C1 segment of cervical spinal cord (tissue), 14 donors: ENCODE measurements around the gene CRTC3.
A peak's percentile ranks its signal among the peaks of the same experiment; 100 is the strongest.
"Not testable (repeated sequence)": the region's sequence is repeated elsewhere in the genome, so short reads cannot be mapped to it uniquely, and the experiment has no call there.

Experiments used
- DNase-seq, 14 donors: peaks; one replicate each; lab custom pipeline; 2025; lab: John Stamatoyannopoulos, UW

The CRTC3 gene

GRCh38 chr15:90648137-90649070 is 118.7 kb downstream of the CRTC3 start:
- peak in 9 of 14 donors; percentile 5 to 37 (median 9) for DNase-seq

- no peak for DNase-seq
Measured at GRCh38 chr15:90650117-90650955, 120.6 kb downstream of the CRTC3 start.

DNA sequence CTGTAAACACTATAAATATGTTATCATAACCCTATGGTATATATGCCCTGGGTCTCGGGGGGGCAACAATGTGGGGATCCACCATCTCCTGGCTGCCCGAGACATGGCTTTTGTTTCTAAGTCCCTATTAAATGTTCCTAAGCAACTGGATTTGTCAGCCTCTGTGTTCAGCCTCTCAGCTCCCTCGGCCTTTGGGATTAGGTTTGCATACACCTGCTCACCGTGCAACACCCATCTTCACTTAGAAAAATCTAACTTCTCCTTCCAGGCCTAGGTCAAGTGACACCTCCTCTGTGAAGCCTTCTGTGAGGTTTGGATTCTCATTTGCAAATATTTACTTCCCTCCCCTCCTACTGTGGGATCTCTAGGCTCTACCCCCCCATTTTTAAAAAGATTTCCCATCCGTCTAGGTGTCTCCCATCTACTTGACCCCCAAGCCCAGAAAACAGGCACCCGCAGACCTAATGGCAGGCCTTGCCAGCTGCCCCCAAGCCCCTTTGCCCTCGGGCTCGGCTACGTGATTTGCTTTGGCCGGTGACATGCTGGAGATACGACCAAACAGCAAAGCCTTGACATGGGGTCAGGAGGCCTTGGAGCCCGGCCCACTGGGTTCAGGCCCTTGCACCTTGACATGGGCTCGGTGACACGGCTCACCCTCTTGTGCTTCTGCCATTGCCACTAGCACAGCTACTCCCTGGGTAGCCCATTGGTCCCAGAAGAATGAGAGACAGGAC is 121.4 kb downstream of the CRTC3 start:
- no peak for DNase-seq

DNA sequence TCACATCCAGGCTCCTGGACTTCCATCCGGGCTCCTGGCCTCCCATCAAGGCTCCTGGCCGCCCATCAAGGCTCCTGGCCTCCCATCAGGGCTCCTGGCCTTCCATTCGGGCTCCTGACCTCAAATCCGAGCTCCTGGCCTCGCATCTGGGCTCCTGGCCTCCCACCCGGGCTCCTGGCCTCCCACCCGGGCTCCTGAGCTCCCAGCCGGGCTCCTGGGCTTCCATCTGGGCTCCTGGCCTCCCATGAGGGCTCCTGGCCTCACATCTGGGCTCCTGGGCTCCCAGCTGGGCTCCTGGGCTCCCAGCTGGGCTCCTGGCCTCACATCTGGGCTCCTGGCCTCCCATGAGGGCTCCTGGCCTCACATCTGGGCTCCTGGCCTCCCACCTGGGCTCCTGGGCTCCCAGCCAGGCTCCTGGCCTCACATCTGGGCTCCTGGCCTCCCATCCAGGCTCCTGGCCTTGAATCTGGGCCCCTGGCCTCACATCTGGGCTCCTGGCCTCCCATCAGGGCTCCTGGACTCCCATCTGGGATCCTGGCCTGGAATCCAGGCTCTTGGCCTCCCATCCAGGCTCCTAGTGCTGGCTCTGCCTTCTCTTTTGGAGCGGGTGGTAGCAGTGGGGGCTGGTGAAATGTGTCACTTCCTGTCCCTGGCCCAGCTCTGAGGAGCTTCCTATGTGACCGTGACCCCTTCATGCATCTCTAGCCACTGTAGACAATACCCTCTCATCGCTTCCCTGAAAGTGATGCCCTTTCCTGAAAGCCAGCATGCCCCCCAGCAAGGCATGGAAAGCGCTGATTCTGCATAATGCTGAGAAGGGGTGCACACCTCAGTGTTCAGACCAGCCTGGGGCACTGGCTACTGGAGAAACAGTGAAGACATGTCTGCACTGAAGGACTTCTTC is 124.8 kb downstream of the CRTC3 start:
- DNase-seq, result no peak

DNA sequence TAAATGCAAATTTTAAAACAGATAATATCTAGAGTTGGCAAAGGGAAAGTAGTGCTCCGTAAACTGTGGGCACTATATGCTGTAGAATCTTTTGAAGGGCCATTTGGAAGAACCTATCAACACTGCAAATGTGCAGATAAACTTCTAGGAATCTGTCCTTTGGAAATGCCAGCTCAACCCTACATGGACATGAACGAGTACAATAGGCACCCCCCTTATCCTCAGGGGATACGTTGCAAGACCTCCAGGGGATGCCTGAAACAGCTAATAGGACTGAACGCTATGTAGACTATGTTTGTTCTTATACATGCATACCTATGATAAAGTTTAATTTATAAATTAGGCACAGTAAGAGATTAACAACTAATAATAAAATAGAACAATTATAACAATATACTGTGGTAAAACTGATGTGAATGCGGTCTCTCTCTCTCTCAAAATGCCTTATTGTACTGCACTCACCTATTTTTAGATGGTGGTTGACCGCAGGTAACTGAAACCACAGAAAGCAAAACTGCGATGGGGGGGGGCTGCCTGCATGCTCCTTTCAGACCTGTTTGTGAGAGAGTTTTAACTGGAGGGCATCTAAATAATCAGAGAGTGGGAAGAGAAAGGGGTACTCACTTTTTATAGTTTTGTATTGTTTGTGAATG is 127.9 kb downstream of the CRTC3 start:
- DNase-seq, result not testable (repeated sequence)

- no peak for DNase-seq
Measured at GRCh38 chr15:90659481-90659880, 129.8 kb downstream of the CRTC3 start.

DNA sequence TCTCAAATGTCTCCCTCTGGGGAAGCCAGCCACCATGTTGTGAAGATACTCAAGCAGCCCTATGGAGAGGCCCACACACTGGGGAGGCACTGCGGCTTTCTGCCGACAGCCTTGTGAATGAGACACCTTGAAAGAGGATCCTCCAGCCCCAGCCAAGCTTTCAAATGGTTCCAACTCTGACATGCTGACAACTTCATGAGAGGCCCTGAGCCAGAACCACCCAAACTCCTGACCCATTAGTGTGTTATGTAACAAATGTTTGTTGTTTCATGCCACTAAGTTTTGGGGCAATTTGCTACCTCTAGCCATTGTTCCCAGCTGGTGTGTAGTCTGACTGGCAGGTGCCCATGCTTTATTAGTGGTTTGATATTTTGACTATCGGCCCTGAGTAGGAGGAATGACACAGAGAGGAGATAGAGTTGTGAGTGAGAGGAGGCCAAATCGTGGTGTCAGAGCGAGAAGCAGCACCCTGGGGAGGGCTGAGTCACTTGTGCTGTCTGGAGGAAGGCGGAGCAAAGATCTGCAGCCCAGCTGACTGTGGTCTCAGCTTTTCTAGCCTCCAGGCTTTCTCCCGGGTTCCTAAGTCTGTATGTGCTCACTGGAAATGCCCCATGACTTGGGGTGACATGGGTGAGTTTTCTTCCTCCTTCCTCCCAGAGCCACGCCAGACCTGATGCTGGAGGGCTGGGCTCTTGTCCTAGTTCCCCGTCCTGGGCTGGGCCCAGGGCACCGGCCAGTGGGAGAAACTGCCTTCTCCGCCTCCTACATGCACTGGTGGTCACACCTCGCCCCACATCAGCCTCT is 130.7 kb downstream of the CRTC3 start:
- DNase-seq, result peak in 1 of 14 donors; percentile 32

GRCh38 chr15:90660999-90661330 is 131.2 kb downstream of the CRTC3 start:
- not testable (repeated sequence) for DNase-seq

GRCh38 chr15:90664081-90664461 is 134.3 kb downstream of the CRTC3 start:
- not testable (repeated sequence) for DNase-seq

DNA sequence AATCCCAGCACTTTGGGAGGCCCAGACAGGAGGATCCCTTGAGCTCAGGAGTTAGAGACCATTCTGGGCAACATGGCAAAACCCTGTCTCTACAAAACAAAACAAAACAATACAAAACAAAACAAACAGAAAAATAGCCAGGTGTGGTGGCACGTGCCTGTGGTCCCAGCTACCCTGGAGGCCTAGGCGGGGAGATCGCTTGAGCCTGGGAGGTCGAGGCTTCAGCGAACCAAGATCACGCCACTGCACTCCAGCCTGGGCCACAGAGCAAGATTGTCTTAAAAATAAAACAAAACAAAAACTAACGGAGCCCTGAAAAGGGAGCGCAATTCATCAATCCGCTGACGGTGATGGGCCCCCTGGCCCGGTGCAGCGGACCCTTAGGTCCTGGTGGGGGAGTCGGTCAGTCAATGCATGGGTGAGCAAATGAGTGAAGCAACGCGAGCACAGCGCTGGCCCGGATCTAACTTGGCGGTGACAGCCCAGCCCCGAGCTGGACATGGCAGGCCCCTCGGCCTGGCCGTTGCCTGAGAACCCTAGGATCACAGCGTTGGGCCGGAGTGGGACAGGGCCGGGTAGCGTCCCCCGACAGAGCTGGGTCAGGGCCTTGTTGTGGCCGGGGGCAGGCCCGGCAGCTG is 135.0 kb downstream of the CRTC3 start:
- DNase-seq, result peak in 4 of 14 donors; percentile 25 to 56 (median 42)

DNA sequence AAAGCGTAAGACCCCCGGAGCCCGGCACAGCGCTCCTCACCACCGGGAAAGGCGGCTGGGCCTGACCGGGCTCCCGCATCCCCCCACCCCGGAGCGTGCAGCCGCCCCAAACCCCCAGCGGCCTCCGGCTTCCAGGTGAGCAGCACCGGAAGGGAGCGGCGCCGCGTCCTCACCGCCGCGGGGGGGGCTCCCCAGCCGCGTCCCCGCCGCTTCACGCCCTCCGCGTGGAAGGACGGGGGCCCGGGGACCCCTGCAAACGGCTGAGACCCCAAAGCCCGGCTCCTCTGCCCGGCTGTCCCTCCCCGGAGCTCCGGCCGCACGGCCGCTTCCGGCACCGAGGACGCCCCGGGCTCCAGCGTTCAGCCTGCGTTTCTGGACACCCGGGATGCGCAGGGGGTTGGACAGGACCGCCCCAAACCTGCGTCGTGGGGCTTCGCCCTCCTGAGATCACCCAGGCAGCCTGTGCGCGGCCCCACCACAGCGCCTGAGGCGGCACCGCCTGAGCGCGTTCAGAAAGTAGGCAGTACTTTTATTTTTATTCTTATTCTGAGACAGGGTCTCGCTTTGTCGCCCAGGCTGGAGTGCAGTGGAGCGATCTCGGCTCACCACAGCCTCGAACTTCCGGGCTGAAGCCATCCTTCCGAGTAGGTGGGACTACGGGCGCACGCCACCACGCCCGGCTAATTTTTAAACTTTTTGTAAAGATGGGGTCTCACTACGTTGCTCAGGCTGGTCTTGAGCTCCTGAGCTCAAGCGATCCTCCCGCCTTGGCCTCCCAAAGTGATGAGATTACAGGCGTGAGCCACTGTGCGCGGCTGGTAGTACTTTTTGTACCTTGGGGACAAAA is 135.8 kb downstream of the CRTC3 start:
- DNase-seq, result peak in 5 of 14 donors; percentile 11 to 56 (median 41)

GRCh38 chr15:90666135-90666909 is 136.6 kb downstream of the CRTC3 start:
- DNase-seq, result no peak

DNA sequence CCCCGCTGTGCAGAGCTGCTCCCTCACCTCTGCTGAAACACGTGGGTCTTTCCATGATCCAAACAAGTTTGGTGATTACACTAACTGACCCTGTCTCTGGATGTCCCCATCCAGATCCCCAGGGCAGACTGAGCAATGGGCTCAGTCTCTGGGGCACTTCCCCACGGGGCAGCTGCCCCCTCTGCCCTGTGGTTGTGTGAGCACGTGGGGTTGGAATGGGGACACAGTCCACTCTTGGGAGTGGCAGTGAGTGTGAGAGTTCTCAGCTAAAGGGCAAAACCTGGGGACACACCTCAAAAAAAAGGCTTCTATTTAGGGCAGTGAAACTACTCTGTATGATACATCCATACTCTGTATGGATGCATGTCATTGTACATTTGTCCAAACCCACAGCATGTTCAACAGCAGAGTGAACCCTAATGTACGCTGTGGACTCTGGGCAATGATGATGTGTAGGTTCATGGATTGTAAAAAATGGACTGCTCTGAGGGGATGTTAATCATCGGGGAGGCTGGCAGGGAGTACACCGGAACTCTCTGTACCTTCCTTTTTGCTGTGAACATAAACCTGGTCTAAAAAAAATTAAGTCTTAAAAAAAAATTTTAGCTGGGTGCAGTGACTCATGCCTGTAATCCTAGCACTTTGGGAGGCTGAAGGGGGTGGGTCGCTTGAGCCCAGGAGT is 137.5 kb downstream of the CRTC3 start:
- DNase-seq, result no peak

DNA sequence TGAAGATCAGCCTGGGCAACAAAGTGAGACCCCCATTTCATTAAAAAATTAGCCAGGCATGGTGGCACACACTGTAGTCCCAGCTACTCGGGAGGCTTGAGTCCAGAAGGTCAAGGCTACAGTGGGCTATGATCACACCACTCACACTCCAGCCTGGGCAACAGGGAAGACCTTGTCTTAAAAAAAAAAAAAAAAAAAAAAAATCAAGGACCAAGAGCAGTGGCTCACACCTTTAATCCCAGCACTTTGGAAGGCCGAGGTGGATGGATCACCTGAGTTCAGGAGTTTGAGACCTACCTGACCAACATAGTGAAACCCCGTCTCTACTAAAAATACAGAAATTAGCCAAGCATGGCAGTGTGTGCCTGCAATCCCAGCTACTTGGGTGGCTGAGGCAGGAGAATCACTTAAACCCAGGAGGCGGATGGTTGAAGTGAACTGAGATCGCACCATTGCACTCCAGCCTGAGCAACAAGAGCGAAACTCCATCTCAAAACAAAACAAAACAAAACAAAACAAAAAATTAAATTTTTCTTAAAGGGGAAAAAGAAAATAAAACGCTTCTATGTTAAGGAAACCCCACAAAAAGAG is 138.1 kb downstream of the CRTC3 start:
- DNase-seq, result not testable (repeated sequence)

DNA sequence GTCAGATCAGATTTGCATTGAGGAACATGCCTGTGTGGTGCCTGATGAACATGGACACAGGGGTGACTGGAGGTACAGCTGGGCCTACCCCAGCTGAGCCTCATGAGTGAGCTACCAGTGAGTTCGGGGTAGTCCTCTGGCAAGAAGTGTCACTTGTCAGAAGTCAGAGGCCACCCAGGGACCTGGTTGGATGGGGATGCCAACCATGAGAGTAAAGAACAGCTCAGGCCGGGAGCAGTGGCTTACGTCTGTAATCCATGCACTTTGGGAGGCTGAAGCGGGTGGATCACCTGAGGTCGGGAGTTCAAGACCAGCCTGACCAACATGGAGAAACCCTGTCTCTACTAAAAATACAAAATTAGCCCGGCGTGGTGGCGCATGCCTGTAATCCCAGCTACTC is 140.9 kb downstream of the CRTC3 start:
- DNase-seq, result not testable (repeated sequence)

DNA sequence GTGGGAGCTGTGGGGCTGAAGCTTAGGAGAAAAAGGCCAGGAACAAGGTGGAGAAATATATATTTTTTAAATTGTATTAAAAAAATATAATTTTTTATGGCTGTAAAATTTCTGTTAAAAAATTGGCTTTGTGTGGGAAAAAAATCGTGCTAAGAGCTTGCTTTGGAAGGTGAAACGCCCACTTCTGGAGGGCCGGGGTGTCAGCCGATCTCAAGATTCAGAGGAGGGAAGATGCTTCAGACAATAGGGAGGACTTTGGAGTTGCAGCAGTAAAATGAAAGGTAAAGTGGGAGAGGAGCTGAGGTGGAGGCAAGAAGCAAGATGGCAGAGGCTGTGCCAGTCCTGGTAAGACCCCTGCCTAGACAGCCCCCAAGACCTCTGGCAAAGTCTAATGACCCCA is 141.5 kb downstream of the CRTC3 start:
- DNase-seq, result no peak
